Vagina (tissue), 2 donors: Measurements from ENCODE around the gene GBX1. TPM values are rescaled to one million over a fixed set of nuclear protein-coding genes. Genes with fewer than 3 reads are reported as not detected.

ENCODE experiments used
- DNase-seq, 2 donors: peaks; one replicate each; pipeline ENCODE4 v3.0.0-alpha.2; 2017; ENCODE audit errors: extremely low spot score in 2 of 2
- H3K27ac ChIP-seq: fragments of 200-600 bp; sonication (generic); one replicate; pipeline ENCODE4 v1.5.1; 2019
- H3K27me3 ChIP-seq: fragments of 200-600 bp; sonication (generic); one replicate; pipeline ENCODE4 v1.5.1; 2019
- H3K36me3 ChIP-seq, 2 donors: fragments of 200-600 bp; sonication (generic); one replicate each; pipeline ENCODE4 v1.5.1; 2017 to 2019
- H3K4me1 ChIP-seq: fragments of 200-600 bp; sonication (generic); one replicate; pipeline ENCODE4 v1.5.1; 2019
- H3K4me3 ChIP-seq, 2 donors: fragments of 200-600 bp; sonication (generic); 1 replicate in 1 of 2; 2 replicates in 1 of 2; pipeline ENCODE4 v1.5.1; 2016 to 2019
- H3K9me3 ChIP-seq: fragments of 200-600 bp; sonication (generic); one replicate; pipeline ENCODE4 v1.5.1; 2019
- POLR2A ChIP-seq, 2 donors: fragments of 450-650 bp; IDR thresholded peaks; one replicate each; pipeline ENCODE4 v1.6.1; 2017; ENCODE audit warnings: antibody characterized with exemption in 2 of 2, mild to moderate bottlenecking in 2 of 2, moderate library complexity in 2 of 2
- POLR2AphosphoS5 ChIP-seq, 2 donors: sonication (generic); formaldehyde crosslinking; IDR thresholded peaks; one replicate each; pipeline ENCODE4 v1.9.0; 2017; ENCODE audit warnings: antibody characterized with exemption in 2 of 2, mild to moderate bottlenecking in 2 of 2, low read depth in 1 of 2; ENCODE audit not compliant: insufficient read depth in 1 of 2
- intact Hi-C: fragments of 100-400 bp; cut with DNase I; formaldehyde crosslinking; loops from one replicate; pipeline ENCODE4 v1.15.1; 2023
- total RNA-seq: library from RNA; depleted of rRNA; stranded (reverse); fragments of >200 nt; gene quantifications from one replicate; pipeline ENCODE4 v1.2.3, GENCODE V29; 2016
- TF ChIP-seq, protein P1 (sequence below), 3 experiments: fragments of 450-650 bp in 2 of 3; fragments of 200-600 bp in 1 of 3; sonication (generic) in 1 of 3; IDR thresholded peaks; one replicate each; pipeline ENCODE4 v1.5.1; 2017 to 2019; ENCODE audit warnings: antibody characterized with exemption in 3 of 3, mild to moderate bottlenecking in 2 of 3, moderate library complexity in 2 of 3

Gene GBX1
- total RNA-seq, 1 donor from 2014 or later, result not detected

DNA sequence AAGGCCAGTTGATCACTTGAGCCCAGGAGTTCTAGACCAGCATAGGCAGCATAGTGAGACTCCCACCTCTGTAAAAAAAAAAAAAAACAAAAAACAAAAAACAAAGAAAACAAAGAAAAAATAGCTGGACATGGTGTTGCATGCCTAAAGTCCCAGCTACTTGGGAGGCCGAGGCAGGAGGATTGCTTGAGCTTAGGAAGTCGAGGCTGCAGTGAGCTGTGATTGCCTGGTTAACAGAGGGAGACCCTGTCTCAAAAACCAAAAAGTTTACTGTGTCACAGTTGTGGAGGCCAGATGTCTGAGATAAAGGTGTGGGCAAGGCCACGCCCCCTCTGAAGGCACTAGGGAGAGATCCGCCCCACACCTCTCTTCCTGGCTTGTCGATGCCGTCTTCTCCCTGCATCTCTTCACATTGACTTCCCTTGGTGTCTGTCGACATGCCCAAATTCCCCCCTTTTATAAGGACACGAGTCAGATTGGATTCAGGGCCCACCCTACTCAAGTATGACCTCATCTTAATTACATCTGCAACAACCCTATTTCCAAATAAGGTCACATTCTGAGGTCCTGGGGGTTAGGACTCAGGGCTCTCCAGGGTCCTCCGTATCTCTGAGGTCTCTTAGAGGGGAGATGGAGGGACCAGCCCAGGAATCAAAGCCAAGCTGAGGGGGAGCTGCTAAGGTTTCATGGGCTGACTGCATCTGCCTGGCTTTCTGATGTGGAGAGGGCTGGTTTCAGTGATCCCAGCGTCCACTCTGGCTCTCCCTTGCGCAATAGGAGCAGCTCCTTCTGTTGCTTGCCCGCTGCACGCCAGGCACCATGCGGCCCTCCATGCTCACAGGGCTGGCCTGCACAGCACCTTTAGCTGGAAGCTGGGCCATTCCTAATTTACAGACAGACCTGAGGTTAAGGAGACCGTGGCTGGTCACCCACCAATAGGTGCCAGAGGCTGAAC, 58.1 kb downstream of the GBX1 start:
- peak overlapping the region; percentile 79 for H3K27ac ChIP-seq
- no peaks in the 10 kb centered on the region for H3K9me3 ChIP-seq
- H3K36me3 ChIP-seq, result no peaks in the 10 kb centered on the region
- H3K27me3 ChIP-seq, result no peaks in the 10 kb centered on the region
- DNase-seq, result no peak
- intact Hi-C loops, result loop anchor here (2.0 kb wide), 1 partner anchor 15 kb away; no protein-coding TSS in a partner anchor
- peaks cover 51% of the 10 kb centered on the region for H3K4me1 ChIP-seq
- TF ChIP-seq POLR2A (IDR thresholded peaks at IDR 0.05) (no peak), POLR2AphosphoS5 (IDR thresholded peaks at IDR 0.05; ENCODE audit: insufficient read depth in 1 of 2, low read depth in 1 of 2) (peak in 1 of 2 donors; percentile 70)
- TF ChIP-seq, protein P1, sequence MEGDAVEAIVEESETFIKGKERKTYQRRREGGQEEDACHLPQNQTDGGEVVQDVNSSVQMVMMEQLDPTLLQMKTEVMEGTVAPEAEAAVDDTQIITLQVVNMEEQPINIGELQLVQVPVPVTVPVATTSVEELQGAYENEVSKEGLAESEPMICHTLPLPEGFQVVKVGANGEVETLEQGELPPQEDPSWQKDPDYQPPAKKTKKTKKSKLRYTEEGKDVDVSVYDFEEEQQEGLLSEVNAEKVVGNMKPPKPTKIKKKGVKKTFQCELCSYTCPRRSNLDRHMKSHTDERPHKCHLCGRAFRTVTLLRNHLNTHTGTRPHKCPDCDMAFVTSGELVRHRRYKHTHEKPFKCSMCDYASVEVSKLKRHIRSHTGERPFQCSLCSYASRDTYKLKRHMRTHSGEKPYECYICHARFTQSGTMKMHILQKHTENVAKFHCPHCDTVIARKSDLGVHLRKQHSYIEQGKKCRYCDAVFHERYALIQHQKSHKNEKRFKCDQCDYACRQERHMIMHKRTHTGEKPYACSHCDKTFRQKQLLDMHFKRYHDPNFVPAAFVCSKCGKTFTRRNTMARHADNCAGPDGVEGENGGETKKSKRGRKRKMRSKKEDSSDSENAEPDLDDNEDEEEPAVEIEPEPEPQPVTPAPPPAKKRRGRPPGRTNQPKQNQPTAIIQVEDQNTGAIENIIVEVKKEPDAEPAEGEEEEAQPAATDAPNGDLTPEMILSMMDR (IDR thresholded peaks at IDR 0.05), result no peak
- no peak overlapping the region for H3K4me3 ChIP-seq

DNA sequence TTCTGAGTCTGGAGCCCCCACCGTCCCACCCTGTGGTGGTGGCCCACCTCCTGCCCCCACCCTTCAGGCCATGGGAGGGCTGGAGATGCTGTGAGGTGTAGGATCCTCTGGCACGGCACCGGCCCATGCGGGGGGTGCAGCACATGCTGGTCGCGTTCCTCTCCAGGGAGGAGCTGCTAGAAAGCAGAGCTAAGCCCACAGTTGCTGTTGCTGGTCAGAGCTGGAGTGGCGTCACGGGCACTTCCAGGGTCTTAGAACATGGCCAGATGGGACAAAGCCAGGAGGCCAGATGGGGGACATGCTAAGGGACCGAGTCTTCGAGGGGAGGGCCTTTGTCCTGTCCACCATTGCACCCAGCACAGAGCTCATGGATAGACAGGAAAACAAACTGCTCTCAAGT, 59.6 kb downstream of the GBX1 start:
- intact Hi-C loops, result loop anchor here (2.0 kb wide), 1 partner anchor 13 kb away; no protein-coding TSS in a partner anchor
- H3K9me3 ChIP-seq, result no peaks in the 10 kb centered on the region
- H3K27me3 ChIP-seq, result no peaks in the 10 kb centered on the region
- no peaks in the 10 kb centered on the region for H3K36me3 ChIP-seq
- H3K4me1 ChIP-seq, result peaks cover 37% of the 10 kb centered on the region
- no peak for DNase-seq
- no peak overlapping the region for H3K4me3 ChIP-seq
- H3K27ac ChIP-seq, result peak overlapping the region; percentile 79
- TF ChIP-seq POLR2A (IDR thresholded peaks at IDR 0.05), result no peak
- TF ChIP-seq, protein P1 (IDR thresholded peaks at IDR 0.05), result no peak
- TF ChIP-seq POLR2AphosphoS5 (IDR thresholded peaks at IDR 0.05; ENCODE audit: insufficient read depth in 1 of 2, low read depth in 1 of 2), result no peak

DNA sequence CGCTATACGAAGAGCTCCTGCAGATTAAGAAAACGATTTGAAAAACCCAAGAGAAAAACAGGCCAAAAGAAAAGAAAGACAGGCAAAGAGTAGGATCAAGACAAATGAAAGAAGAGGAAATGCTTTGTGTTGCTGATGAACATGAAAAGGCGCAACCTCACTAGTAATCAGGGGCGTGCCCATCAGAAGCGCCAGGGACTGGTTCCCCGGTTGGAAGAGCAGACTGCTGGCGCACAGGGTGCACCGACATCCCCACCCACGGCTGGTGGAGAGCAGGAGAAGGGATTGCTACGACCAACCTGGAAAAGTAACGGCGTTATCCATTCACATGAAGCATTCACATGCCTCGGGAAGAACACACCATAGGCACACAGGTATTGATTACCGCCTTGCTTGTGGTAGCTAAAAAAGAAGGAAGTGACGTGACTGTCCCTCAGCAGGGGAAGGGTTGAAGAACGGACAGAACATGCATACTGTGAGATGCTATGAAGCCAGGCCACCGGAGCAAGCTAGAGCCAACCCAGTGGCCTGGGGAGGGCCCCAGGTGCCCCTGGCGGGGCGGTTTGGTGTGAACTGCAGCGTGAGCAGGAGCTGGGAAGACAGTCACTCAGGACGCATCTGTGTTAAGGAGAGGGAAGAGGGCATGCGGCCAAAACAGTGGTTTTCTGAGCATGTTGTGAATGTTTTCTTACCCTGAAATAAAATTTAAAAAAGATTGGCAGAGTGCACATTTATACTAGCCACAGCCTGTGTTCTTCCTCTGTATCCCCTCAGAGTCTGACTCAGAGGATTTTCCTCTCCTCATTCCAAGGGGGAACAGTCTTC, 62.9 kb downstream of the GBX1 start:
- peaks cover 24% of the 10 kb centered on the region for H3K4me1 ChIP-seq
- TF ChIP-seq POLR2A (IDR thresholded peaks at IDR 0.05) (no peak), POLR2AphosphoS5 (IDR thresholded peaks at IDR 0.05; ENCODE audit: insufficient read depth in 1 of 2, low read depth in 1 of 2) (no peak)
- TF ChIP-seq, protein P1 (IDR thresholded peaks at IDR 0.05), result no peak
- no peaks in the 10 kb centered on the region for H3K9me3 ChIP-seq
- peak overlapping the region; percentile 11 for H3K27ac ChIP-seq
- intact Hi-C loops, result no loop called here
- no peak overlapping the region for H3K4me3 ChIP-seq
- DNase-seq, result no peak
- no peaks in the 10 kb centered on the region for H3K36me3 ChIP-seq
- no peaks in the 10 kb centered on the region for H3K27me3 ChIP-seq

DNA sequence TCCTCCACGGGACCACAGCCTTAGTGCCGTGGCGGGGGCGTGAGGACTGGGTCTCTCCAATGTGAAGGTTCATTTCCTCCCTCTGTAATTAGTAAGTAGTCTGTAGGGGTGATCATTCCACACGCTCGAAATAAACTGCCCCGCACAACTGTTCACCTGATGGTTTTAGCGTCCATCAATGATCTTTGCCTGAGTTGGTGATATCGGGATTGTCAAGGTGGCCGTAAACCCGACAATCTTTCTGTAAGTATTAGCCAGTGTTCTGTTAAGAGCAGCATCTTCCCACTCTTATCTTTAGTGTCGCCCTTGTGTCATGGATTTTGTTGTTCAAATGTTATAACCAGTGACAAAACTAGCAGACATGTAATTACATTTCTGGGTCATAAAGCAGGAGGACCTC, 63.5 kb downstream of the GBX1 start:
- Histone ChIP-seq H3K36me3 (no peaks in the 10 kb centered on the region), H3K4me3 (no peak overlapping the region), H3K4me1 (peaks cover 24% of the 10 kb centered on the region), H3K27me3 (no peaks in the 10 kb centered on the region), H3K9me3 (no peaks in the 10 kb centered on the region), H3K27ac (no peak overlapping the region)
- TF ChIP-seq, protein P1 (IDR thresholded peaks at IDR 0.05), result no peak
- no peak for TF ChIP-seq POLR2AphosphoS5 (IDR thresholded peaks at IDR 0.05; ENCODE audit: insufficient read depth in 1 of 2, low read depth in 1 of 2)
- no peak for TF ChIP-seq POLR2A (IDR thresholded peaks at IDR 0.05)
- intact Hi-C loops, result no loop called here
- DNase-seq, result no peak
